Stomach (tissue), 9 donors: ENCODE measurements around the gene MYOM1. TPM values are rescaled to one million over a fixed set of nuclear protein-coding genes. Genes with fewer than 3 reads are reported as not detected.
"Not testable (repeated sequence)": the region's sequence is repeated elsewhere in the genome, so short reads cannot be mapped to it uniquely, and the experiment has no call there.

Source experiments
- DNase-seq, 2 donors: peaks; one replicate each; pipeline versions ENCODE4 v3.0.0 to v3.0.0-alpha.2; 2013 to 2019
- H3K27ac ChIP-seq, 5 donors: fragments of 200-600 bp in 4 of 5; sonication (generic) in 4 of 5; one replicate each; pipeline ENCODE4 v1.5.1; 2013 to 2019; ENCODE audit warnings: mild to moderate bottlenecking in 1 of 5, moderate library complexity in 1 of 5
- H3K27me3 ChIP-seq, 3 donors: fragments of 200-600 bp; sonication (generic); one replicate each; pipeline ENCODE4 v1.5.1; 2017 to 2019; ENCODE audit warnings: mixed run types in 1 of 3
- H3K36me3 ChIP-seq, 4 donors: fragments of 200-600 bp; sonication (generic); 1 replicate in 3 of 4; 2 replicates in 1 of 4; pipeline ENCODE4 v1.5.1; 2016 to 2019
- H3K4me1 ChIP-seq, 4 donors: fragments of 200-600 bp; sonication (generic); one replicate each; pipeline ENCODE4 v1.5.1; 2016 to 2019
- H3K4me3 ChIP-seq, 4 donors: fragments of 200-600 bp; sonication (generic) in 3 of 4; one replicate each; pipeline ENCODE4 v1.5.1; 2016 to 2019; ENCODE audit warnings: mild to moderate bottlenecking in 1 of 4
- H3K9me3 ChIP-seq, 4 donors: fragments of 200-600 bp; sonication (generic); one replicate each; pipeline ENCODE4 v1.5.1; 2016 to 2019
- CTCF ChIP-seq, 7 experiments: fragments of 450-650 bp in 4 of 7; fragments of 200-600 bp in 3 of 7; sonication (generic) in 3 of 7; IDR thresholded peaks; one replicate each; pipeline ENCODE4 v1.5.1; 2016 to 2019; ENCODE audit warnings: antibody characterized with exemption in 7 of 7, control low read depth in 2 of 7, mild to moderate bottlenecking in 1 of 7
- EP300 ChIP-seq: sonication (generic); formaldehyde crosslinking; IDR thresholded peaks from one replicate; pipeline ENCODE4 v1.6.1; 2017; ENCODE audit warnings: antibody characterized with exemption
- POLR2A ChIP-seq, 4 donors: fragments of 450-650 bp; IDR thresholded peaks; one replicate each; pipeline ENCODE4 v1.6.1; 2016; ENCODE audit warnings: antibody characterized with exemption in 4 of 4, control low read depth in 2 of 4, mild to moderate bottlenecking in 1 of 4, moderate library complexity in 1 of 4
- POLR2AphosphoS5 ChIP-seq, 3 donors: sonication (generic); formaldehyde crosslinking; IDR thresholded peaks; one replicate each; pipeline ENCODE4 v1.6.1; 2016; ENCODE audit warnings: antibody characterized with exemption in 3 of 3
- WGBS, 5 donors: extraction: QIAGEN DNeasy Blood & Tissue Kit in 3 of 5; methylation state at CpG; one replicate each; pipeline versions ENCODE4 v1.1.5 to v1.1.7; 2013 to 2018; 5-methylcytosine and 5-hydroxymethylcytosine counted together
- intact Hi-C: fragments of 100-400 bp; cut with DNase I; formaldehyde crosslinking; loops from one replicate; pipeline ENCODE4 v1.15.1; 2023; ENCODE audit warnings: low total_unique reads
- polyA plus RNA-seq, 3 donors: library from polyadenylated mRNA; stranded (reverse); fragments of 200-250 nt; gene quantifications; one replicate each; pipeline ENCODE4 v1.2.3, GENCODE V29; 2013
- total RNA-seq, 5 donors: library from RNA; depleted of rRNA; stranded (reverse); fragments of >200 nt; gene quantifications; one replicate each; pipeline versions ENCODE4 v1.1.0 to v1.2.3, GENCODE V29; 2014 to 2016
- donor health status: healthy with polysubstance abuse.
- donor health status: Bipolar disorder and iron deficiency.
- donor health status: healthy.

The MYOM1 gene
- total and polyA plus RNA-seq, 8 donors, result 1.2 to 37.9 (median 3.5) TPM

GRCh38 chr18:3199942-3200645 is 19.7 kb downstream of the MYOM1 start:
- intact Hi-C loops, result no loop called here

GRCh38 chr18:3198260-3198860 is 21.4 kb downstream of the MYOM1 start:
- intact Hi-C loops, H3K27ac ChIP-seq: not testable (repeated sequence)

More at GRCh38 chr18:3199942-3200645, 19.7 kb downstream of the MYOM1 start:
- Histone ChIP-seq H3K4me3 (no peak overlapping the region), H3K36me3 (no peaks in the 10 kb centered on the region), H3K4me1 (peaks cover 0 to 2% (median 0%) of the 10 kb centered on the region in 4 donors), H3K9me3 (peaks cover 0 to 16% (median 0%) of the 10 kb centered on the region in 4 donors), H3K27ac (no peak overlapping the region), H3K27me3 (no peaks in the 10 kb centered on the region)
- DNase-seq, result no peak
- WGBS, 5 donors, result 65 to 75% (median 71%) methylated on average over 2 of the region's 2 CpGs
- no peak for TF ChIP-seq POLR2AphosphoS5 (IDR thresholded peaks at IDR 0.05)
- TF ChIP-seq POLR2A (IDR thresholded peaks at IDR 0.05), result no peak
- TF ChIP-seq EP300, result no peak
- no peak for TF ChIP-seq CTCF (IDR thresholded peaks at IDR 0.05)

GRCh38 chr18:3194947-3195612 is 24.7 kb downstream of the MYOM1 start:
- Histone ChIP-seq H3K27ac (no peak overlapping the region), H3K4me1 (peaks cover 0 to 4% (median 0%) of the 10 kb centered on the region in 4 donors), H3K9me3 (no peaks in the 10 kb centered on the region), H3K36me3 (no peaks in the 10 kb centered on the region), H3K27me3 (no peaks in the 10 kb centered on the region), H3K4me3 (no peak overlapping the region)
- TF ChIP-seq CTCF (IDR thresholded peaks at IDR 0.05), result no peak
- no peak for TF ChIP-seq POLR2A (IDR thresholded peaks at IDR 0.05)
- TF ChIP-seq POLR2AphosphoS5 (IDR thresholded peaks at IDR 0.05), result no peak
- no peak for TF ChIP-seq EP300
- intact Hi-C loops, result no loop called here
- WGBS, 5 donors, result 81 to 92% (median 89%) methylated on average over 6 of the region's 6 CpGs
- DNase-seq, result no peak

More at GRCh38 chr18:3198260-3198860, 21.4 kb downstream of the MYOM1 start:
- H3K27me3 ChIP-seq, H3K4me3 ChIP-seq, H3K36me3 ChIP-seq, DNase-seq, H3K9me3 ChIP-seq, H3K4me1 ChIP-seq: not testable (repeated sequence)
- 85 to 93% (median 90%) methylated on average over 11 of the region's 11 CpGs for WGBS, 5 donors

- H3K4me1 ChIP-seq, result peaks cover 0 to 4% (median 0%) of the 10 kb centered on the region in 4 donors
- H3K4me3 ChIP-seq, result no peak overlapping the region
- DNase-seq, result no peak
- no peaks in the 10 kb centered on the region for H3K9me3 ChIP-seq
- TF ChIP-seq CTCF (IDR thresholded peaks at IDR 0.05) (no peak), POLR2A (IDR thresholded peaks at IDR 0.05) (no peak), EP300 (no peak), POLR2AphosphoS5 (IDR thresholded peaks at IDR 0.05) (no peak)
- WGBS, 5 donors, result 73 to 88% (median 81%) methylated on average over 1 of the region's 1 CpG
- no peaks in the 10 kb centered on the region for H3K27me3 ChIP-seq
- peaks cover 0 to 5% (median 0%) of the 10 kb centered on the region in 4 donors for H3K36me3 ChIP-seq
- intact Hi-C loops, result no loop called here
- H3K27ac ChIP-seq, result no peak overlapping the region
Observed at GRCh38 chr18:3193331-3193730, 26.4 kb downstream of the MYOM1 start.
